Measurements from ENCODE around the gene KRTAP3-3.
"Not testable (repeated sequence)": the region's sequence is repeated elsewhere in the genome, so short reads cannot be mapped to it uniquely, and the experiment has no call there.

Gene KRTAP3-3

DNA sequence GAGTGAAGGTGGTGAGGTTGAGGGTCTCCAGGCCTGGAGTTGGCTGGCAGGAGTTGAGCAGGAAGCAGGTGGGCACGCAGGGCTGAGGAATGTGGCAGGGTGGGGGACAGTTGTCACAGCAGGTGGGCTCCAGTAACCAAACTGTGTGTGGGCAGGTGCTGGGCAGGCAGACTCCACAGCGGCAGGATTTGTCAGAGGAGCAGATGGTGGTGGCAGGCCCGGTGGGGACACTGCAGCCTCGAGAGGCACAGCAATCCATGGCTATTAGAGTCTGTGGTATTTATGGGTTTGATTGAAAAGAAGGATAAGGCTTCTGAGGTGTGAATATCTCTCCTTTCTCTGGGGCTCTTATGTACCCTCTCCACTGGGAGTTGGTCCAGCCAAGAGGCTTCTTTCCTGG is at the start of gene KRTAP3-3:
TSS of gene KRTAP3-3 (minus strand) at position 326 of the 400 bp plus-strand sequence. CDS start at position 259, 67 bp downstream.
- no peak for DNase-seq (ENCODE audit: low read depth)

DNA sequence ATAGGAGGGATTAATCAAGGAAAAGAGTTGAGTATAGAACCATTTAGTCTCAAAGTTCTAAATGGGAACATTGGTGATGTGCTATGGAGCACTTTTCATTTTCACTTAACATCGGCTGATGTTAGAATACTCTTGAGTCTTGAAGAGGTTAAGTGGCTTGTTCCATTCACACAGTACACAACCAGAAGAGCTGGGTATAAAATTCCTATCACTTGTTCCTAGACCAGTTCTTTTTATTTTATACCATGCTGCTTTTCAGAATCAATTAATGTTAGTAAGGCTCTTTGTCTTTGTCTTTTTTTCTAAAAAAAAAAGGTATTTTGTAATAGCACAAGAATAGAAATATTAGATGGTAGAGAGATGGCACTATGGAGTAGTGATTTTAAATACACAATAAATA is 49.0 kb upstream of the KRTAP3-3 start:
- no peak for DNase-seq (ENCODE audit: low read depth)

DNA sequence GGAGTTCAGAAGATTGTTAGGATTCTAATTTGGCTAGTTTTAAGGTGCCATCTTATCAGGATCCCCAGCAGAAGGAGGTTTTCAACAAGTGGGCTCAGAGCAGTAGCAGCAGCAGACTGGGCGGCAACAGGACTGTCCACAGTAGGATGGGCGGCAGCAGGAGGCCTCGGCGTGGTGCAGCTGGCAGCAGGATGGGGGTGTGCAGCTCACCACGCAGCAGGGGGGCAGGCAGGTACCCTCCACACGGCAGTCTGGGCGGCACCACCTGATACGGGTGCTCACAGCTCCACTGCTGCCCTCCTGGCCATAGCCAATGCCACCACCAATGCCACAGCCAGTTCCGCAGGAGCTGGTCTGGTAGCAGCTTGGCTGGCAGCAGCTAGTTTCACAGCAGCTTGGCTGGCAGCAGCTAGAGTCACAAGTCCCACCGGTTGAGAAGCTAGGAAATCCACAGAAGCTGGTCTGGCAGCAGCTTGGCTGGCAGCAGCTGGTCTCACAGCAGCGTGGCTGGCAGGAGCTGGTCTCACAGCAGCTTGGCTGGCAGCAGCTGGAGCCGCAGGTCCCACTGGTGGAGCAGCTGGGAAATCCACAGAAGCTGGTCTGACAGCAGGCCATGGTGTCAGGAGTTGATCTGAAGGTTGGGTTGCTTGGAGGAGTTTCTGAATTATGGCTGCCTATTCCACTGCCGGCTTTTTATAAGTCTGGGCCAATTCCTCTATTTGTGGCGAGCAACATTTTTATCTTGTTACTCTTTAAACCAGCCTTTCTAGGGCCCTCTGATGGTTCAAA is 47.0 kb upstream of the KRTAP3-3 start, which contains the start of gene KRTAP1-1:
TSS of gene KRTAP1-1 (minus strand) at position 668 of the 789 bp plus-strand sequence. CDS start at position 615, 53 bp downstream.
- DNase-seq (ENCODE audit: low read depth), result not testable (repeated sequence)

DNA sequence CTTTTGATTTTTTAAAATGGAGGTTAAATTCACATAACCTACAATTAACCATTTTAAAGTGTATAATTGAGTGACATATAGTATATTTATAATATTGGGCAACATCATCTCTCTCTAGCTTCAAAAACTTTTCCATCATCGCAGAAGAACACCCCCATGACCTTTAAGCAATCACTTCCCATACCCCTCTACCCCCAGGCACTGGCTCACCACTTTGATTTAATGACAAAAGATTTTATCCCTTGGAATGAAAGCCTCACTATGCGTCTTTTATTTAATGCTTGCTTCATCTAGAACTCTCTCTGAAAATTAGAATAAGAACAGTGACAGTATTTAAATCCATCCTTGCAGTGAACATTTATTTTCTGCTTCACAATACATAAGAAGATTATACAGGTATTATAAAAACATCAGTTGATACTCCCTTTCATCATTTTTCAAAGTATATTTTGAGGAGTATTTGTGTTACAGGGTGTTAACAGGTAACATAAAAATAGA is 43.9 kb upstream of the KRTAP3-3 start:
- no peak for DNase-seq (ENCODE audit: low read depth)

DNA sequence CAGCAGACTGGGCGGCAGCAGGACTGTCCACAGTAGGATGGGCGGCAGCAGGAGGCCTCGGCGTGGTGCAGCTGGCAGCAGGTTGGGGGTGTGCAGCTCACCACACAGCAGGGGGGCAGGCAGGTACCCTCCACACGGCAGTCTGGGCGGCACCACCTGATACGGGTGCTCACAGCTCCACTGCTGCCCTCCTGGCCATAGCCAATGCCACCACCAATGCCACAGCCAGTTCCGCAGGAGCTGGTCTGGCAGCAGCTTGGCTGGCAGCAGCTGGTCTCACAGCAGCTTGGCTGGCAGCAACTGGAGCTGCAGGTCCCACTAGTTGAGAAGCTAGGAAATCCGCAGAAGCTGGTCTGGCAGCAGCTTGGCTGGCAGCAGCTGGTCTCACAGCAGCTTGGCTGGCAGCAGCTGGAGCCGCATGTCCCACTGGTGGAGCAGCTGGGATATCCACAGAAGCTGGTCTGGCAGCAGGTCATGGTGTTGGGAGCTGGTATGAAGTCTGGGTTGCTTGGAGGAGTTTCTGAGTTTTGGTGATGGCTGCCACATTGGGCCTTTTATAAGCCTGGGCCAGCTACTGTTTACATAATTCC is 40.5 kb upstream of the KRTAP3-3 start, which contains the start of gene KRTAP1-3:
TSS of gene KRTAP1-3 (minus strand) at position 529 of the 590 bp plus-strand sequence. CDS start at position 476, 53 bp downstream.
- not testable (repeated sequence) for DNase-seq (ENCODE audit: low read depth)

DNA sequence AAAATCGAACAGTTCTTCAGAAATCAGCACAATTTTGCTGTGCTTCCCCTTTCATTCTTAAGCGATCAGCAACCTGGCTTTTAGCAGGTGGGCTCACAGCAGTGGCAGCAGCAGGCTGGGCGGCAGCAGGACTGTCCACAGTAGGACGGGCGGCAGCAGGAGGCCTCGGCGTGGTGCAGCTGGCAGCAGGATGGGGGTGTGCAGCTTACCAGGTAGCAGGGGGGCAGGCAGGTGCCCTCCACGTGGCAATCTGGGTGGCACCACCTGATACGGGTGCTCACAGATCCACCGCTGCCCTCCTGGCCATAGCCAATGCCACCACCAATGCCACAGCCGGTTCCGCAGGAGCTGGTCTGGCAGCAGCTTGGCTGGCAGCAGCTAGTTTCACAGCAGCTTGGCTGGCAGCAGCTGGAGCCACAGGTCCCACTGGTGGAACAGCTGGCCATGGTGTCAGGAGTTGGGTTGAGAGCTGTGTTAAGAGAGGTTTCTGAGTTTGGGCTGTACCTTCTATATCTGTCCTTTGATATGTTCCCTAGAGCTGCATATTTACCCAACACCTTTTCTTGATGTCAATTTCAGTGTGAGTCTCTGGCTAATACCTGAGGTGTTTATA is 35.8 kb upstream of the KRTAP3-3 start, which contains the start of gene KRTAP1-4:
TSS of gene KRTAP1-4 (minus strand) at position 563 of the 613 bp plus-strand sequence. CDS start at position 446, 117 bp downstream.
- no peak for DNase-seq (ENCODE audit: low read depth)

DNA sequence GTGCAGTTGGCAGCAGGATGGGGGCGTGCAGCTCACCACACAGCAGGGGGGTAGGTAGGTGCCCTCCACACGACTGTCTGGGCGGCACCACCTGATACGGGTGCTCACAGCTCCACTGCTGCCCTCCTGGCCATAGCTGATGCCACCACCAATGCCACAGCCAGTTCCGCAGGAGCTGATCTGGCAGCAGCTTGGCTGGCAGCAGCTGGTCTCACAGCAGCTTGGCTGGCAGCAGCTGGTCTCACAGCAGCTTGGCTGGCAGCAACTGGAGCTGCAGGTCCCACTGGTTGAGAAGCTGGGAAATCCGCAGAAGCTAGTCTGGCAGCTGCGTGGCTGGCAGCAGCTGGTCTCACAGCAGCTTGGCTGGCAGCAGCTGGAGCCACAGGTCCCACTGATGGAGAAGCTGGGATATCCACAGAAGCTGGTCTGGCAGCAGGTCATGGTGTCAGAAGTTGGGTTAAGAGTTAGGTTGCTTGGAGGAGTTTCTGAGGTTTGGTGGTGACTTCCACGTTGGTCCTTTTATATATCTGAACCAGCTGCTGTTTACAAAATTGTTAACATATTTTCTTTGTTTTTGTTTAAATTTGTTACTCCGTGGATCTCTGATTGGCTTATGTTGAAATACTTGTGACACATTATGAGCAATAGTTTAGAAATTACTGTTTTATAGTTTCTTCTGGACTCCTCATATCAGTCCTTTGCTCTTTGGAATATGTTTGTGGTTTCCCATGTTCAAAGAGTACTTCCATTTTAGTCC is 32.9 kb upstream of the KRTAP3-3 start, which contains the start of gene KRTAP1-5:
TSS of gene KRTAP1-5 (minus strand) at position 494 of the 757 bp plus-strand sequence. CDS start at position 441, 53 bp downstream.
- DNase-seq (ENCODE audit: low read depth), result peak; percentile 80

DNA sequence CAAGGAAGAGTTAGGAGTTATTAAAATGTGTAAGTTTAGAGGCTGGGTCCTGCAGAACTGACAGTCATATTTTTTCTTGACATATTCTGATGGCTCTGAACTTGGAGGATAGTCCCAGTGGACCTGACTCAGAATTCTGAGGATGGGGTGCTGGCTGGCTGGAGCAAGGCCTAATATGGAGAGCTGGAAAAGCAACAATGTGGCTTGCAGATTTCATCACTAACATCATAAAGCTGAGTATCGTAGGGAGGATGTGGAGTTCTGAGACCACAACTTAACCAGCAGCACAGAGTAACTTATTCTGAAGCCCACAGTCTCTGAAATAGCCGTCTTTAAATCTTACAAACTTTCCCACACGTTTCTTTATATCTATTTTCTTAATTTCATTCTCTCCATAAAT is 30.7 kb upstream of the KRTAP3-3 start:
- DNase-seq (ENCODE audit: low read depth), result peak; percentile 24

DNA sequence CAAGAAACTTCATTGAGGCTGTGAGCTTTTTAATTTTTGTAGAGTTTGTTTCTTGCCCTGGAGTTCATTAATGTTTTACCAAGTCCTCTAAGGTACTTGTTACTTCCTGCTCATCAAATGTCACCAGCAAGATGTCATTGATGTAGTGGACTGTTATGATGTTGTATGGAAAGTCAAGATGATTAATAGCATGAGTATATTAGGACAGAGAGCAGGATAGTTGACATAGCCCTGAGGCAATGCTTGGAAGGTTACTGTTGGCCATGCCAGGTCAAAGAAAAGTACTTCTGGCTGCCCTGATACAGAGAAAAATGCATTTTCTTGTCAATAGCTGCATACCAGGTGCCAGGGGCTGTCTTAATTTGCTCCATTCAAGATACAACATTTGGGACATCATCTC is 26.4 kb upstream of the KRTAP3-3 start:
- no peak for DNase-seq (ENCODE audit: low read depth)

DNA sequence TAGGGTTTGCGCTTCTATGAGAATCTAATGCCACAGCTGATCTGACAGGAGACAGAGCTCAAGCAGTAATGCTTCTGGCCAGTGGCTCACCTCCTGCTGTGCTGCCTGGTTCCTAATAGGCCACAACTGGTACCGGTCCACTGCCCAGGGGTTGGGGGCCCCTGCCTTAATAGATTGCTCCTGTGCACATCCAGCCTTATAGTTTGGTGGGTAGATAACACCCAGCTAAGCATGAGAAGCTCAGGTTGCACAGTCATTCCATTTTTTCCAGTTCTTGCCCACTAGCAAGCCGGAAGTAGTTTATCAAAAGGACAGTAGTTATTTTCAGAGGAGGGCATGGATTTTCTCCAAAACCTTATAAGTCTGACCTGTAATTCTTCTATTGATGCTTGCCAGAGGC is 25.5 kb upstream of the KRTAP3-3 start:
- DNase-seq (ENCODE audit: low read depth), result no peak

DNA sequence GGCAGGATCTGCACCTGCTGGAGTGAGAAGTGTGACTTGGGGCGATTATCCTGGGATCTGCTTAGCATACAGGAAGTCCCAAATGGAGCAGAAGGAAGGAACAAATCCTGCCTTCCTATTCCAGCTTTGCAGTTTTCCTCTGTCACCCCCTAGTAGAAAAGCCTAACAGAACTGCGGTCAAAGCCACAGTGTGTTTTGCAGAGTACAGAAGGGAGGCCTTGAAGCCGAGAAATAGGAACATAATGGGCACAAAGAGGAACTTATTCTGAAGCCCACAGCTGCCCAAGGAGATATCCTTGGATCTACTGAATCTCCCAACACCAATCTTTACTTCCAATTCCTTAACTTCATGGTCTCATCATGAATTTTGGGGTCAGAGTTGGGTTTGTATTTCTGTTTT is 24.6 kb upstream of the KRTAP3-3 start:
- DNase-seq (ENCODE audit: low read depth), result no peak

DNA sequence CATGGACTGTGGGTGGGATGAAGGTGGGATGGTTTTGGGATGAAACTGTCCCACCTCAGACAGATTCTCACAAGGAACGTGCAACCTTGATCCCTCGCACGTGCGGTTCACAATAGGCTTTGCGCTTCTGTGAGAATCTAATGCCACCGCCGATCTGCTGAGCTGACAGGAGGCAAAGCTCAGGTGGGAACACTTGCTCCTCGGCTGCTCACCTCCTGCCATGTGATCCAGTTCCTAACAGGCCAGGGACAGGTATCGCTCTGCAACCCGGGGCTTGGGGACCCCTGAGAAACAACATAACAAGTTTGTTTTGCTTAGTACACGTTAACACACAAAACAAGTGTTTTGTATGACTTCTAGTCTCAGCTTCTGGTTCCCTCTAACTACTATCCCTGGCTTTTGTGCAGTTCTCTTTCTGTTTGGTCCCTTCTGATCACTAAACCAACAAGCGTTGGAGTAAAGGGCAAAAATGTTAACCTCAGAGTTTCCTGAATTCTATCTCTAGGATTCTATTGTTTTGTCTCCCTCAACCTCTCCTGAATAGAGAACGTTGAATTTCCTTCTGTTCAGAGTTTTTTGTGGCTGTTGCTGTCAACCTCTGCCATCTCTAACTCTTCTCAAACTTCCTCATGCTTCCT is 22.7 kb upstream of the KRTAP3-3 start:
- DNase-seq (ENCODE audit: low read depth), result no peak

DNA sequence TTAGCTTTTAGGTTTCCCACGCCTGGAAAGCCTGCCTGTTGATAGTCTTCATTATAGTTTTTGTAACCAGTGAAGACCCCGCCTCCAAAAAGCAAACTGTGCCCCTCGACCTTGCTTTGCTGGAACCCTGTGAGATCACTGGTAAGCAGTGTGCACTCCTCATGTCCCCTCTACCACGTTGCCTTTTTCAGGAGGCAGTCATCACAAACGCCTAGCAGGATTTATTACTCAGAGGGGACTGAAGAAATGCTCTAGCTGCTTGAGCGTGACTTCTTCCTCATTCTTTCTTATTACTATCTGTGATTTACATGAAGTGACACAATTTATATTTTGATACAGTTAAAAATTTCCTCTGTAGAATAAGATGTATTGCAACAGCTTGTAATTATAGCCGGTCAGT is 21.5 kb upstream of the KRTAP3-3 start:
- DNase-seq (ENCODE audit: low read depth), result no peak

DNA sequence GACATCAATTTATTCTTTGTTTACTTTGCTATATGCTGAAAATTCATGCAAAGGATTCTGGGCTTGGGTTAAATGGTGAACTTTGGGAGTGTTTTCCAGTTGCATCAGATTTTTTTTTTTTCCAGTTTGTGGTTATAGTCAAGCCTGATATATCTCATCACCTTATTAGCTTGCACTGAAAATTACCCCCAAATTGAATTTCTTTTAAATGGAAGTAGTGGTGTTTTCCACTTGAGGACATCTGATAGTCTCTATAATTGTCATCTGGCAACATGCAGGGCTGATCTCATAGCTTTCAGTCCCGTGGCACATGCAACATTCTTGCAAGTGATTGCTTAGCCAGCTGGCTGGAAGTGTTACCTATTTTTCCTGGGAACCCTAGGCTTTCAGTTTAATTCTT is 19.6 kb upstream of the KRTAP3-3 start:
- peak; percentile 69 for DNase-seq (ENCODE audit: low read depth)

DNA sequence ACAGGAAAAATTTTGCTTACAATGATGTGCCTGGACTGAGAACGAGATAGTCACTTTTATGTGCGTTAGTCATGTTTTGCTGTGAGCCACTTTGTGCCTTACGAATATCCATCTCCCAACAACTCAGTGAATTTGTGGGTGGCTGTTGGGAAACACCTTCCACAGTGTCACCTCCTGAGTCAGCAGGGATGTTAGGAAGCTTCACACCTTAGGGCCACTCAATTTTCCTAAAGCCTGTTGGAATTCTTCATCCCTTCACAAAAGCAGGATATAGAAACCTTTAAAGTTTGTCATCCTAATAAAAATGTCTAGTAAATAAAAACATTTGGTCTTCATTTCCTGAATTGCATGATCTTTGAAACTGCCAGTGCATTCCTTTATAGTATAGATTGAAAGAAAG is 19.2 kb upstream of the KRTAP3-3 start:
- peak; percentile 72 for DNase-seq (ENCODE audit: low read depth)

DNA sequence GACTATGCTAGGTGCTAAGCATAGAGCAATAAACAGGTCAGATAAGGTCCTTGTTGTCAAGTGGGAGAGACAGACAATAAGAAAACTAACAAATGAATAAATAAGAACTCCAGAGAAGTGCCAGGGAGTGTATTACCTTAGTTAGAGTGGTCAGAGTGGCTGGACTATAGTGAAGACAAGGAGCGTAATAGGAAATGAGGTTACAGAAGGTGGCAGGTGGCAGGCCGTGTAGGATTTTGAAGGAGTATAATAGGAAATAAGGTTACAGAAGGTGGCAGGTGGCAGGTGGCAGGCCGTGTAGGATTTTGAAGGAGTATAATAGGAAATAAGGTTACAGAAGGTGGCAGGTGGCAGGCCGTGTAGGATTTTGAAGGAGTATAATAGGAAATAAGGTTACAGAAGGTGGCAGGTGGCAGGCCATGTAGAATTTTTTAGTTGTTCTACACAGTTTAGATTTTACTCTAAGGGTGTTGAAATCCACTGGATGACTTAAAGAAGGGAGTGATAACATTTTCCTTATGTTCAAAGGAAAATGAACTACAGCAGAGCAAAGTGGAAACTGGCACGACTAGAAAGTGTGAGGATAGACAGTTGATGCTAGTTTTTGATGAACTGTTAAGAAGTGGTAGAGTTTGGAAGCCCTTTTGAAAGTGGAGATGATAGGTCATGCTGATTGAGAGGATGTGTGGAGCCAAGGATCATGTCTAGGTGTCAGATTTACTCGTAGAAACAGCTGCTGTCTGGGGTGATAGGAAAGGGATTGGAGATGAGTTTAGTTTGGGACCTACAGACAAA is 18.6 kb upstream of the KRTAP3-3 start:
- DNase-seq (ENCODE audit: low read depth), result no peak

DNA sequence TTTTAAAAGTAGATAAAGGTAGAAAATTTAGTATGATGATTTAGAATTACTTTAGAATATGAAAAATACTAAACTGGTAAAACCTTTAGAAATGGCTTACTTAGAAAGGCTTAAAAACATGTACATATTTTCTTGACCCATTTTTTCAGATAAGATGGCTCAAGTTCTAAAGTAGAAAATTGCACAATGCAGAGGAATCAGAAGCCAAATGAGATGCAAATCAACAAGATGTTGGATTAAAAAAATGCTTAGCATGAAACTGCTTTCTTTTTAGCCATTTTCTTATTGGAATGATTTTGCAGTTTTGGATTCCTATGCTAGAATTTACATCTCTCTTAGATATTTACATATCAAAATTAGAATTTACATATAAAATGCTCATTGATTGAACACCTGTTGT is 16.5 kb upstream of the KRTAP3-3 start:
- DNase-seq (ENCODE audit: low read depth), result no peak

DNA sequence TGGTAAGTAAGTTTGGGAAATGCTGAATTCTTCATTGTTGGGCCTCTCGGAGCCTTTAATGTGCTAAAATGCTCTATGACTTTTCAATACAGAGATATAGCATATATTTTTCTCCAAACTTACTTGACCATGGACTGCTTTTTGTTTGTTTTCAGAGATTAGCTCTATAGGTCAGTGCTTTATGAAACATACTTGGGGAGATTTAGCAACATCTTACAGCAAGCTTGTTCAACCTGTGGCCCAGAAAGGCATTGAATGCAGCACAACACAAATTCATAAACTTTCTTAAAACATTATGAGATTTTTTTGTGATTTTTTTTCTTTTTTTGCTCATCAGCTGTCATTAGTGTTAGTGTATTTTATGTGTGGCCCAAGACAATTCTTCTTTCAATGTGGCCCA is 16.0 kb upstream of the KRTAP3-3 start:
- DNase-seq (ENCODE audit: low read depth), result no peak

DNA sequence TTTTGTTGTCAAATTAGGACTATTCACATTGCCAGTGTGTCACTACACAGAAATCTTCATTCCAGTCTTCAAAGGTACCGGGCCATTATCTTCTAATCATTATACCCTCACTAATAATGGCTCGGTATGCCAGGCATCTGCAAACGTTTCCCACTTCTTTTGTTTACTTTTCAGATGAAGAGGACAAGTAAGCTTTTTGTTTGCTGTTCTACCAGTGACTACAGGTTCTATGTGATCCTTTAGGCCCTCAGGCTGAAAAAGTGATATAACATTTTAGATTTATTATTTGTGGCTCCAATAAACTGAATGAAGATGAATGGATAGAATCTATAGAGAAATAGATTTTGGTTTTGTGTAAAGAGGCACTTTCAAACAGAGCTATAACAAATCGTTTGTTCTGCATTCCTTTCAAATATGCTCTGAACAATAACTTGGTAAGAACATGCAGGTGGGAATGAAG is 15.4 kb upstream of the KRTAP3-3 start:
- DNase-seq (ENCODE audit: low read depth), result no peak

DNA sequence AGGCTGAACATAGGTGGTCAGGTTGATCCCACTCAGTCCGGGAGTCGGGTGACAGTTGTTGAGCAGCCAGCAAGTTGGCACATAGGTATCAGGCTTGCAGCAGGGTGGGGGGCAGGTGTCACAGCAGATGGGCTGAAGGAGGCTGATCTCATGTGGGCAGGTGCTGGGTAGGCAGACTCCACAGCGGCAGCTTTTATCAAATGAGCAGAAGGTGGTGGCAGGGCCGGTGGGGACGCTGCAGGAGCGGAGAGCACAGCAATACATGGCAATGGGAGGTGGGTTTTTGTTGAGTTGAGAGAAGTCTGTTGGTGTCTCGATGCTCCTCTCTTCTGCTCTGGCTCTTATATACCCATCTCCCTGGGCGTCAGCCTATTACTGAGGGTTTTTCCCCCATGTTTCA is 14.8 kb upstream of the KRTAP3-3 start, which contains the start of gene KRTAP3-1:
TSS of gene KRTAP3-1 (minus strand) at position 318 of the 400 bp plus-strand sequence. CDS start at position 264, 54 bp downstream.
- no peak for DNase-seq (ENCODE audit: low read depth)
